ENCODE data around the gene DDX50. TPM values are rescaled to one million over a fixed set of nuclear protein-coding genes. Genes with fewer than 3 reads are reported as not detected.

Gene DDX50
- total RNA-seq, 1 experiment from 2014 or later, result 50.7 TPM

DNA sequence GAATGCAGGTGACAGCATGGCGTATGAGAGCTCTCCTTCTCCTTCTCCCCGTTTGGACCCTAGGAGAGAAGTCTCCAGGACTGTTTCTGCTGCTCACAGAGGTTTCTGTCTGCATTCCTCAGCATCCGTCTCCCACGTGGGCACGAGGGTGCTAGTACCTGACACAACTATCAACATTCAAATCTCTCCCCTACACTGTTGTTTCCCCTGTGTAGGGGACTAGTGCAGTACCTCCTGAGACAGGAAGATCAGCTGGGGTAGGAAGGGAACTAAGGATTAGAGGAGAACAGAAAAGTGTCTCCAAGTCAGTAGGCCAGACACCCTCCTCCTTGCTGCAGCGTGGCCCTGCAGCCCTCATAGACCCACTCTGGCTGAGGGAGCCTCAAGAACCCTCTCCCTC is 44.8 kb upstream of the DDX50 start:
- no peak overlapping the region; the same call in 1 of the 2 replicates for H3K14ac ChIP-seq (ENCODE audit: insufficient read depth, low read length)
- no peaks in the 10 kb centered on the region for H3K23me2 ChIP-seq (ENCODE audit: insufficient read length, low read depth, low read length, poor library complexity, severe bottlenecking)
- H2BK5ac ChIP-seq (ENCODE audit: insufficient read length, low read length), result no peak overlapping the region
- no CpG with 5 or more reads among the region's 6 CpGs for WGBS (ENCODE audit: extremely low coverage, insufficient read length, low lambda C conversion rate)
- no peak overlapping the region for H2BK12ac ChIP-seq (ENCODE audit: insufficient read length, low read depth, low read length)
- no peak for DNase-seq
- no peaks in the 10 kb centered on the region for H3K79me2 ChIP-seq (ENCODE audit: insufficient read depth, low read length)
- no peak overlapping the region; a peak in 1 of 7 replicates for H3K27ac Mint-ChIP-seq
- H3K4me2 ChIP-seq (ENCODE audit: insufficient read depth, insufficient read length, low read length), result no peak overlapping the region
- no peak overlapping the region; a peak in 1 of 5 replicates for H3K4me3 Mint-ChIP-seq
- peaks cover 3% of the 10 kb centered on the region for H3K9me3 ChIP-seq (ENCODE audit: control insufficient read depth, low read depth, low read length)
- H3K9ac ChIP-seq (ENCODE audit: extremely low read depth, insufficient read length, low read length), result no peak overlapping the region
- no peak overlapping the region for H3K56ac ChIP-seq (ENCODE audit: insufficient read length, low read depth, low read length)
- H3T11ph ChIP-seq (ENCODE audit: low read length), result no peak overlapping the region
- H3K79me1 ChIP-seq (ENCODE audit: insufficient read depth, low read depth, low read length, poor library complexity, severe bottlenecking), result no peaks in the 10 kb centered on the region
- no peak overlapping the region for H2BK120ac ChIP-seq (ENCODE audit: low read depth, low read length, poor library complexity, severe bottlenecking)
- no peak overlapping the region for H2BK15ac ChIP-seq (ENCODE audit: low read depth, low read length)
- H3K27ac ChIP-seq (ENCODE audit: insufficient read length, low read depth, low read length), result no peak overlapping the region
- H3K4me1 Mint-ChIP-seq, result peaks cover 8 to 11% of the 10 kb centered on the region in 2 experiments; a peak in 3 of 4 replicates
- no peaks in the 10 kb centered on the region for H4K20me1 ChIP-seq (ENCODE audit: control insufficient read depth, insufficient read depth, insufficient read length)
- TF ChIP-seq, protein P1, sequence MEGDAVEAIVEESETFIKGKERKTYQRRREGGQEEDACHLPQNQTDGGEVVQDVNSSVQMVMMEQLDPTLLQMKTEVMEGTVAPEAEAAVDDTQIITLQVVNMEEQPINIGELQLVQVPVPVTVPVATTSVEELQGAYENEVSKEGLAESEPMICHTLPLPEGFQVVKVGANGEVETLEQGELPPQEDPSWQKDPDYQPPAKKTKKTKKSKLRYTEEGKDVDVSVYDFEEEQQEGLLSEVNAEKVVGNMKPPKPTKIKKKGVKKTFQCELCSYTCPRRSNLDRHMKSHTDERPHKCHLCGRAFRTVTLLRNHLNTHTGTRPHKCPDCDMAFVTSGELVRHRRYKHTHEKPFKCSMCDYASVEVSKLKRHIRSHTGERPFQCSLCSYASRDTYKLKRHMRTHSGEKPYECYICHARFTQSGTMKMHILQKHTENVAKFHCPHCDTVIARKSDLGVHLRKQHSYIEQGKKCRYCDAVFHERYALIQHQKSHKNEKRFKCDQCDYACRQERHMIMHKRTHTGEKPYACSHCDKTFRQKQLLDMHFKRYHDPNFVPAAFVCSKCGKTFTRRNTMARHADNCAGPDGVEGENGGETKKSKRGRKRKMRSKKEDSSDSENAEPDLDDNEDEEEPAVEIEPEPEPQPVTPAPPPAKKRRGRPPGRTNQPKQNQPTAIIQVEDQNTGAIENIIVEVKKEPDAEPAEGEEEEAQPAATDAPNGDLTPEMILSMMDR (conservative IDR thresholded peaks at IDR 0.05), result no peak
- H3K4ac ChIP-seq (ENCODE audit: low read depth, low read length), result no peak overlapping the region
- H2AK5ac ChIP-seq (ENCODE audit: insufficient read length, low read length), result no peak overlapping the region
- no peak overlapping the region for H2BK20ac ChIP-seq (ENCODE audit: low read depth, low read length, poor library complexity, severe bottlenecking)
- H3K27me3 ChIP-seq (ENCODE audit: insufficient read depth, low read length), result no peaks in the 10 kb centered on the region
- no peak overlapping the region for H4K8ac ChIP-seq (replicated peaks; ENCODE audit: insufficient read length, low read depth, low read length)
- peaks cover 17 to 22% (median 21%) of the 10 kb centered on the region in 3 experiments for H3K36me3 Mint-ChIP-seq (ENCODE audit: insufficient read depth in 1 of 3, low read depth in 3 of 3)
- H3K18ac ChIP-seq (ENCODE audit: insufficient read length, low read depth, low read length), result no peak overlapping the region
- no peaks in the 10 kb centered on the region; the same call in none of the 2 replicates for H3K27me3 Mint-ChIP-seq (ENCODE audit: low read depth)
- no peak overlapping the region for H2AFZ ChIP-seq (ENCODE audit: low read length)
- H3K23ac ChIP-seq (ENCODE audit: insufficient read length, low read depth, low read length), result no peak overlapping the region
- H4K91ac ChIP-seq (ENCODE audit: insufficient read length, low read depth, low read length), result no peak overlapping the region
- no peak overlapping the region for H4K5ac ChIP-seq (ENCODE audit: insufficient read length, low read depth, low read length)
- H3K9me3 Mint-ChIP-seq, result peaks cover 19 to 24% of the 10 kb centered on the region in 2 experiments
- peaks cover 2% of the 10 kb centered on the region; the same call in 1 of the 2 replicates for H3K4me1 ChIP-seq (ENCODE audit: insufficient read depth, low read length)

All from H9 (cell line).